A549 treated with Mapracorat at 1 μM for 4 hours (cell line): Measurements from ENCODE around the gene C5orf24. TPM values are rescaled to one million over a fixed set of nuclear protein-coding genes. Genes with fewer than 3 reads are reported as not detected.

Source experiments
- total RNA-seq: library from RNA; stranded (reverse); fragments of 200-300 nt; extraction: Qiagen RNA extraction; gene quantifications from 5 replicates; pipeline ENCODE4 v1.2.3, GENCODE V29; 2022

C5orf24 gene
- 18.2 to 28.2 TPM (median 25.3 TPM) in 5 replicates for total RNA-seq

DNA sequence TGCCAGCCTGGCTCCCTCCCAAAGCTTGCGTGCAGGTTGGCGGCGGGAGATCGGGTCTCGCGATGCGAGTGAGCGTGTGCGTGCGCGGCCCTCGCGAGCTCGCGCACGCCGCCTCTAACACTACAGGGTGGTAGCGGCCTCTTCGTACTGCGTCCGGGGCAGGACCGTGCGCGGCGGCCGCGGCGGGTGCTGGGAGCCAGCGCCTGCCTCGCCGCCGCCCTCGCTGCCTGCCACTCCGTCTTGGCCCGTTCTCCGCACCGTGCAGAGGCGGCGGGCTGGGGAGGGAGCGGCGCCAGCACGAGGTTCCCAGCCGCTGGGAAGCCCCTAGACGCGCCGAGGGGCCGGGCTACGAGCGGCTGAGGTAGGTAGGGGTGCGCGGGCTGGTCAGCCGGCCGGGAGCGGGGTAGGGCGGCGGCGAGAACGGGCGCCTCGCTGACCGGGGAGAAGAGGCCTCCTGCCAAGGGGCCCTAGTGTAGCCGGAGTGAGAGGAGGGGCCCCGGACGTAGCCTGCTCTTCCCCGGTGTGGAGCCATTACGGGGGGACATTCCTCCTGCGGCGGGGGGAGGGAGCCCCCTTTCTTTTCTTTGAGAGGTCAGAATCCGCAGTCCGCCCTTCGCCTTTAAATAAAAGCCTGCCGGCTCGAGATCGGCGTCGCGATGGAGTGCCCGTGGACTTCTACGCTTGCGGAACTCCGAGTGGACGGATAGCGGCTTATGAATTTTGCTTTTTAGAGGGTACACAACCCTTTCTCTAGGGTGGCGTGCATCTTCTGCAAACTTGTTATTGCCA is at the start of gene C5orf24:
Gene C5orf24, plus strand, starts transcription at position 117 of the 789 bp plus-strand sequence. CDS start 8,933 bp downstream, outside the sequence.

DNA sequence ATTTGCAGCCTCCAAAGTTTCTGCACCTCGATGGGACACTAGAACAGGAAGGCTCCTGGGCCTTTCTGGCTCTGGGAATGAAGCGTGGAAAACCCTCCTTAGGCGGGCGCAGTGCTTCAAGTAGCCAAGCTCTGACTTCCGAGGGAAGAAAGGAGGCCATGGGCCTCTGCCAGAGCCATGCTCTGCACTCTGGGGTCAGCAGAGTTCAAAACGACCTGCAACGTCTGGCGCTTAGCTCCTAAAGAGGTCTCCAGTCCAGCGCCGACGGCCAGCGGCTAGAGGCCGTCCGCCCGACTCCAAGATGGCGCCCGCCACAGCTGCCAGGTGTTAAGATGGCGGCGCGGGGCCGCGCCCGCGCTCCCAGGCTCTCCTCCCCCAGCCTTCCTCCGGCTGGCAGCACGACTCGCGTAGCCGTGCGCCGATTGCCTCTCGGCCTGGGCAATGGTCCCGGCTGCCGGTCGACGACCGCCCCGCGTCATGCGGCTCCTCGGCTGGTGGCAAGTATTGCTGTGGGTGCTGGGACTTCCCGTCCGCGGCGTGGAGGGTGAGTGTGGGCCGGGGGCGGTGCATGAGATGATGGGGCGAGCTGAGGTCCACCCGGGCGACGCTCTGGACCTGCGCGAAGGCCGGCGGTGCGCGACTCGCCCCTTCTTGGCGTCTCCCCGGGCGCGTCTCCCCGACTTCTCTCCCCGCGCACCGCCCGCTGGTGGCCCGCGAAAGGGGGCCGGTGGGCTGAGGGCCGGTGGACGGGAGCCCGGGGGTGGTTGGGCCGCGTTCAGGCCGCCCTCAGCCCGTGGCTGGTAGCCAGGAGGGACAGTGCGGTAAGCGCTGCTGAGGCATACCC is 28.4 kb downstream of the C5orf24 start, which contains the start of gene TXNDC15:
Gene TXNDC15, plus strand, starts transcription at position 385 of the 844 bp plus-strand sequence. Its CDS starts 57 bp downstream, at position 442.

DNA sequence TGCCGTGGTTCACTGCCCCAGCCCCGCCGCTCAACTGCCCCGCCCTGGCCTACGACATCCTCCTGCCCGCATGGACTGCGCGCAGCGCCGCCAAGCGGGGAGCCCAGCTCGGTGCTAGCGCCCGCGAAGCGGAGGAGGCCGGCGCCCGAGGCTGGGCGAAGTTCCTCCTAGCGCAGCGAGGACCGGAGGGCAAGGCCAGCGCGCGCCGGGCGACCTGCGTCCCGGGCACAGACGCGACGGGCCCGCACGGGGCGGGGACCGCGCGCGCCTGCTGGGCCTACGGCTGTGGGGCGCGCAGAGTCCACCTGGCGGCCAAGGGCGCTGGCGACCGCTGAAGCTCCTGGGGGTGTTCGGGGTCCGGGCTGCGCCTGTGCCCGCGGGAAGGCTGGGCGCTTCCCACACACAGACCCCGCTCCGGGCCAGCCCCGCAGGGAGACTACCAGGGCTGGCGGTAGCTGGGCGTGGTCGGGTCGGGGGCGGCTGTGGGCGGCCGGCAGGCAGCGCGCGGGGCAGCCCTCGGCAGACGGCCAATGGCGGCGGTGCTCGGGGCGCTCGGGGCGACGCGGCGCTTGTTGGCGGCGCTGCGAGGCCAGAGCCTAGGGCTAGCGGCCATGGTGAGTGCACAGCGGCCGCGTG is 59.0 kb downstream of the C5orf24 start, which contains the start of gene PCBD2:
Gene PCBD2, plus strand, starts transcription at position 522 of the 636 bp plus-strand sequence. Its CDS starts 9 bp downstream, at position 531.

Other genes starting within 250 kb of the C5orf24 start
- 43.7 to 69.4 TPM (median 46.8 TPM) in 5 replicates for gene SAR1B, start 213.1 kb upstream of the C5orf24 start, total RNA-seq
- gene SEC24A, start 197.2 kb upstream of the C5orf24 start, total RNA-seq, result 11.3 to 15.7 TPM (median 13.4 TPM) in 5 replicates
- gene CAMLG, start 107.4 kb upstream of the C5orf24 start, total RNA-seq, result 23.5 to 29.6 TPM (median 26.1 TPM) in 5 replicates
- 51.4 to 68.6 TPM (median 62.7 TPM) in 5 replicates for gene DDX46, start 87.2 kb upstream of the C5orf24 start, total RNA-seq
- gene TXNDC15, start 28.4 kb downstream of the C5orf24 start, total RNA-seq, result 42.9 to 51.8 TPM (median 50.2 TPM) in 5 replicates
- 9.5 to 11.9 TPM (median 10.6 TPM) in 5 replicates for gene PCBD2, start 59.2 kb downstream of the C5orf24 start, total RNA-seq
- gene CATSPER3, start 121.9 kb downstream of the C5orf24 start, total RNA-seq, result 0.22 to 0.41 TPM (median 0.37 TPM) in 5 replicates
- gene PITX1, start 188.3 kb downstream of the C5orf24 start, total RNA-seq, result 18.7 to 34.0 TPM (median 30.8 TPM) in 5 replicates